H9 (cell line): Measurements from ENCODE around the gene KIF19. TPM values are rescaled to one million over a fixed set of nuclear protein-coding genes. Genes with fewer than 3 reads are reported as not detected.

Experiments used
- DNase-seq: peaks from one replicate; pipeline ENCODE4 v3.0.0-alpha.2; 2017
- H2AFZ ChIP-seq: one replicate; pipeline ENCODE4 v1.6.1; 2013; ENCODE audit warnings: mild to moderate bottlenecking, low read length, control low read depth, moderate library complexity
- H2AK5ac ChIP-seq: 2 replicates; pipeline ENCODE4 v1.6.1; 2013; ENCODE audit warnings: low read length, control low read depth, mixed read lengths; ENCODE audit not compliant: insufficient read length
- H2BK120ac ChIP-seq: one replicate; pipeline ENCODE4 v1.6.1; 2013; ENCODE audit warnings: low read depth, mild to moderate bottlenecking, low read length, control low read depth, inconsistent platforms; ENCODE audit not compliant: poor library complexity, severe bottlenecking
- H2BK12ac ChIP-seq: 2 replicates; pipeline ENCODE4 v1.6.1; 2013; ENCODE audit warnings: low read length, control low read depth, mixed read lengths, low read depth; ENCODE audit not compliant: insufficient read length
- H2BK15ac ChIP-seq: 2 replicates; pipeline ENCODE4 v1.6.1; 2013; ENCODE audit warnings: low read depth, low read length, control low read depth
- H2BK20ac ChIP-seq: one replicate; pipeline ENCODE4 v1.6.1; 2013; ENCODE audit warnings: low read depth, mild to moderate bottlenecking, low read length, control low read depth, inconsistent platforms; ENCODE audit not compliant: poor library complexity, severe bottlenecking
- H2BK5ac ChIP-seq: 2 replicates; pipeline ENCODE4 v1.6.1; 2013; ENCODE audit warnings: low read length, control low read depth, mixed read lengths; ENCODE audit not compliant: insufficient read length
- H3K14ac ChIP-seq: 2 replicates; pipeline ENCODE4 v1.6.1; 2013; ENCODE audit warnings: low read length, control low read depth; ENCODE audit not compliant: insufficient read depth
- H3K18ac ChIP-seq: 2 replicates; pipeline ENCODE4 v1.6.1; 2013; ENCODE audit warnings: low read depth, mild to moderate bottlenecking, mixed read lengths, low read length, control low read depth; ENCODE audit not compliant: insufficient read length
- H3K23ac ChIP-seq: 2 replicates; pipeline ENCODE4 v1.6.1; 2013; ENCODE audit warnings: low read length, control low read depth, mixed read lengths, low read depth; ENCODE audit not compliant: insufficient read length
- H3K23me2 ChIP-seq: 2 replicates; pipeline ENCODE4 v1.6.1; 2013; ENCODE audit warnings: low read depth, mild to moderate bottlenecking, mixed read lengths, low read length, control low read depth; ENCODE audit not compliant: insufficient read length, poor library complexity, severe bottlenecking
- H3K27ac ChIP-seq: 2 replicates; pipeline ENCODE4 v1.5.1; 2013; ENCODE audit warnings: low read length, control low read depth, mixed read lengths, low read depth; ENCODE audit not compliant: insufficient read length
- H3K27me3 ChIP-seq: 2 replicates; pipeline ENCODE4 v1.6.1; 2013; ENCODE audit warnings: low read length, control low read depth, inconsistent platforms; ENCODE audit not compliant: insufficient read depth
- H3K4ac ChIP-seq: 2 replicates; pipeline ENCODE4 v1.6.1; 2013; ENCODE audit warnings: low read depth, mild to moderate bottlenecking, control low read depth, inconsistent platforms, low read length, moderate library complexity
- H3K4me1 ChIP-seq: 2 replicates; pipeline ENCODE4 v1.6.1; 2013; ENCODE audit warnings: low read length, control low read depth, inconsistent platforms; ENCODE audit not compliant: insufficient read depth
- H3K4me2 ChIP-seq: 2 replicates; pipeline ENCODE4 v1.6.1; 2013; ENCODE audit warnings: low read length, control low read depth, mixed read lengths; ENCODE audit not compliant: insufficient read length, insufficient read depth
- H3K56ac ChIP-seq: 2 replicates; pipeline ENCODE4 v1.6.1; 2013; ENCODE audit warnings: low read depth, mild to moderate bottlenecking, mixed read lengths, low read length, control low read depth; ENCODE audit not compliant: insufficient read length
- H3K79me1 ChIP-seq: 2 replicates; pipeline ENCODE4 v1.6.1; 2013; ENCODE audit warnings: low read depth, mild to moderate bottlenecking, moderate library complexity, low read length, control low read depth, inconsistent platforms; ENCODE audit not compliant: insufficient read depth, poor library complexity, severe bottlenecking
- H3K79me2 ChIP-seq: 2 replicates; pipeline ENCODE4 v1.6.1; 2013; ENCODE audit warnings: low read length, control low read depth, inconsistent platforms; ENCODE audit not compliant: insufficient read depth
- H3K9ac ChIP-seq: 2 replicates; pipeline ENCODE4 v1.6.1; 2013; ENCODE audit warnings: low read length, control low read depth, mixed read lengths; ENCODE audit not compliant: insufficient read length; ENCODE audit errors: extremely low read depth
- H3K9me3 ChIP-seq: one replicate; pipeline ENCODE4 v1.6.1; 2013; ENCODE audit warnings: low read depth, low read length, inconsistent platforms; ENCODE audit not compliant: control insufficient read depth
- H3T11ph ChIP-seq: one replicate; pipeline ENCODE4 v1.6.1; 2013; ENCODE audit warnings: mild to moderate bottlenecking, low read length, control low read depth, inconsistent platforms
- H4K20me1 ChIP-seq: one replicate; pipeline ENCODE4 v1.6.1; 2013; ENCODE audit not compliant: control insufficient read depth, insufficient read length, insufficient read depth
- H4K5ac ChIP-seq: 2 replicates; pipeline ENCODE4 v1.6.1; 2013; ENCODE audit warnings: low read depth, mild to moderate bottlenecking, mixed read lengths, low read length, control low read depth; ENCODE audit not compliant: insufficient read length
- H4K8ac ChIP-seq: replicated peaks from 2 replicates; pipeline ENCODE4 v1.6.1; 2013; ENCODE audit warnings: low read length, control low read depth, mixed read lengths, low read depth; ENCODE audit not compliant: insufficient read length
- H4K91ac ChIP-seq: 2 replicates; pipeline ENCODE4 v1.6.1; 2013; ENCODE audit warnings: low read depth, mild to moderate bottlenecking, moderate library complexity, mixed read lengths, low read length, control low read depth; ENCODE audit not compliant: insufficient read length
- H3K27ac Mint-ChIP-seq, 3 experiments: 2 replicates in 2 of 3; 3 replicates in 1 of 3; pipeline ENCODE4 v1.8.0; 2020 to 2021; ENCODE audit warnings: mixed read lengths in 3 of 3, mild to moderate bottlenecking in 1 of 3, moderate library complexity in 1 of 3
- H3K27me3 Mint-ChIP-seq: 2 replicates; pipeline ENCODE4 v1.8.0; 2021; ENCODE audit warnings: low read depth, mild to moderate bottlenecking, moderate library complexity, mixed read lengths
- H3K36me3 Mint-ChIP-seq, 3 experiments: 2 replicates in 2 of 3; 3 replicates in 1 of 3; pipeline ENCODE4 v1.8.0; 2020 to 2021; ENCODE audit warnings: low read depth in 3 of 3, mixed read lengths in 3 of 3; ENCODE audit not compliant: insufficient read depth in 1 of 3
- H3K4me1 Mint-ChIP-seq, 2 experiments: 2 replicates each; pipeline ENCODE4 v1.8.0; 2020; ENCODE audit warnings: mixed read lengths in 2 of 2
- H3K4me3 Mint-ChIP-seq, 2 experiments: 2 replicates in 1 of 2; 3 replicates in 1 of 2; pipeline ENCODE4 v1.8.0; 2020 to 2021; ENCODE audit warnings: mild to moderate bottlenecking in 2 of 2, mixed read lengths in 2 of 2, moderate library complexity in 1 of 2
- H3K9me3 Mint-ChIP-seq, 2 experiments: 2 replicates in 1 of 2; 3 replicates in 1 of 2; pipeline ENCODE4 v1.8.0; 2020; ENCODE audit warnings: mild to moderate bottlenecking in 2 of 2, mixed read lengths in 2 of 2, moderate library complexity in 1 of 2
- WGBS: extraction: QIAGEN DNeasy Blood & Tissue Kit; methylation state at CpG from one replicate; pipeline ENCODE4 v1.1.7; 2013; ENCODE audit warnings: missing lambda C conversion rate, low lambda C conversion rate, mixed read lengths; ENCODE audit not compliant: insufficient read length; ENCODE audit errors: extremely low coverage; 5-methylcytosine and 5-hydroxymethylcytosine counted together
- total RNA-seq: library from RNA; stranded (reverse); gene quantifications from 2 replicates; pipeline ENCODE4 v1.2.1, GENCODE V29; 2021
- TF ChIP-seq, protein P1 (sequence below): fragments of 200-600 bp; sonication (generic); conservative IDR thresholded peaks from 3 replicates; pipeline ENCODE4 v1.8.0; 2021; ENCODE audit warnings: antibody characterized with exemption, mild to moderate bottlenecking

KIF19 gene
- total RNA-seq, 1 experiment from 2014 or later, result 0.13 TPM

DNA sequence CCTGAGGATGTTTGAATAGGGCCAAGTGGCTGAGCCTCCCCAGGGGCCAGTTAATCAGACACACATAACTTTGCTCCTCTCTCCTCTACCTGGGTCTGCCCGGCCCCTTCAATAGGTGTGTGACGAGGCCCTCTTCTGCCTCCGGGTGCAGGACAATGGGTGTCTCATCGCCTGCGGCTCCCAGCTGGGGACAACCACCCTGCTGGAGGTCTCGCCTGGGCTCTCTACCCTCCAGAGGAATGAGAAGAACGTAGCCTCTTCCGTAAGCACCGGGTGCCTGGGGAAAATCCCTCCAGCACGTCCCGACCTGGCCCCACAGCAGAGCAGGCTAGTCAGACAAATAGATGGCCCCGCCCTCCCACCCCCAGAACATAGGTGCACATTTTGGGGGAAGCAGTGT lies 16.1 kb upstream of the KIF19 start:
- Histone ChIP-seq H3K4ac (no peak overlapping the region), H2AK5ac (no peak overlapping the region), H4K8ac (no peak overlapping the region), H3K14ac (no peak overlapping the region), H2BK5ac (no peak overlapping the region), H2BK120ac (no peak overlapping the region), H3K9ac (no peak overlapping the region), H3K9me3 (peaks cover 6% of the 10 kb centered on the region), H3K79me2 (no peaks in the 10 kb centered on the region), H3K27me3 (no peaks in the 10 kb centered on the region), H3K56ac (no peak overlapping the region), H4K5ac (no peak overlapping the region), H3K18ac (no peak overlapping the region), H3T11ph (no peak overlapping the region), H3K23me2 (no peaks in the 10 kb centered on the region), H2BK20ac (no peak overlapping the region), H2BK15ac (no peak overlapping the region), H3K79me1 (no peaks in the 10 kb centered on the region), H3K27ac (no peak overlapping the region), H3K4me1 (no peaks in the 10 kb centered on the region), H4K20me1 (no peaks in the 10 kb centered on the region), H3K23ac (no peak overlapping the region), H4K91ac (no peak overlapping the region), H2AFZ (no peak overlapping the region), H3K4me2 (no peak overlapping the region), H2BK12ac (no peak overlapping the region)
- Mint-ChIP-seq H3K27me3 (peaks cover 19% of the 10 kb centered on the region), H3K27ac (no peak overlapping the region), H3K9me3 (peaks cover 7 to 9% of the 10 kb centered on the region in 2 experiments; a peak in 4 of 5 replicates), H3K4me1 (peaks cover 2 to 16% of the 10 kb centered on the region in 2 experiments), H3K36me3 (peaks cover 0 to 6% (median 4%) of the 10 kb centered on the region in 3 experiments; a peak in 3 of 7 replicates), H3K4me3 (no peak overlapping the region)
- WGBS, result no CpG with 5 or more reads among the region's 12 CpGs
- peak; percentile 29 for DNase-seq
- TF ChIP-seq, protein P1, sequence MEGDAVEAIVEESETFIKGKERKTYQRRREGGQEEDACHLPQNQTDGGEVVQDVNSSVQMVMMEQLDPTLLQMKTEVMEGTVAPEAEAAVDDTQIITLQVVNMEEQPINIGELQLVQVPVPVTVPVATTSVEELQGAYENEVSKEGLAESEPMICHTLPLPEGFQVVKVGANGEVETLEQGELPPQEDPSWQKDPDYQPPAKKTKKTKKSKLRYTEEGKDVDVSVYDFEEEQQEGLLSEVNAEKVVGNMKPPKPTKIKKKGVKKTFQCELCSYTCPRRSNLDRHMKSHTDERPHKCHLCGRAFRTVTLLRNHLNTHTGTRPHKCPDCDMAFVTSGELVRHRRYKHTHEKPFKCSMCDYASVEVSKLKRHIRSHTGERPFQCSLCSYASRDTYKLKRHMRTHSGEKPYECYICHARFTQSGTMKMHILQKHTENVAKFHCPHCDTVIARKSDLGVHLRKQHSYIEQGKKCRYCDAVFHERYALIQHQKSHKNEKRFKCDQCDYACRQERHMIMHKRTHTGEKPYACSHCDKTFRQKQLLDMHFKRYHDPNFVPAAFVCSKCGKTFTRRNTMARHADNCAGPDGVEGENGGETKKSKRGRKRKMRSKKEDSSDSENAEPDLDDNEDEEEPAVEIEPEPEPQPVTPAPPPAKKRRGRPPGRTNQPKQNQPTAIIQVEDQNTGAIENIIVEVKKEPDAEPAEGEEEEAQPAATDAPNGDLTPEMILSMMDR, result no peak
